ENCODE measurements around the gene TMC4.

- TF ChIP-seq USF1 (IDR thresholded peaks at IDR 0.05; ENCODE audit: borderline replicate concordance, low read depth) (no peak), NFIC (IDR thresholded peaks at IDR 0.05; ENCODE audit: borderline replicate concordance) (no peak), CTCF (IDR thresholded peaks at IDR 0.05) (no peak), EP300 (IDR thresholded peaks at IDR 0.05; ENCODE audit: borderline replicate concordance in 1 of 2, low read depth in 1 of 2, low read length in 1 of 2) (no peak), ELF1 (IDR thresholded peaks at IDR 0.05) (no peak), SMC3 (IDR thresholded peaks at IDR 0.05; ENCODE audit: low read depth, low read length) (no peak), FOXJ3 (CRISPR knock-in tag; IDR thresholded peaks at IDR 0.05) (no peak), SIN3A (IDR thresholded peaks at IDR 0.05; ENCODE audit: borderline replicate concordance, low read depth, low read length) (no peak), YY1 (IDR thresholded peaks at IDR 0.05; ENCODE audit: low read depth) (no peak)
Measured at GRCh38 chr19:54128441-54128725, 44.6 kb downstream of the TMC4 start.

All from SK-N-SH (cell line).